Osteoblast (primary cell): ENCODE measurements around the gene SLX9. TPM values are rescaled to one million over a fixed set of nuclear protein-coding genes. Genes with fewer than 3 reads are reported as not detected.

Experiments used
- DNase-seq: peaks from one replicate; pipeline ENCODE4 v3.0.0; 2011; ENCODE audit warnings: low spot score, mixed read lengths; ENCODE audit not compliant: insufficient read length; ENCODE audit errors: missing footprints
- H2AFZ ChIP-seq: 2 replicates; pipeline ENCODE4 v1.6.0; 2011; ENCODE audit warnings: mild to moderate bottlenecking, low read length
- H3K27ac ChIP-seq: 2 replicates; pipeline ENCODE4 v1.5.1; 2011; ENCODE audit warnings: mild to moderate bottlenecking, low read depth, low read length, moderate library complexity
- H3K27me3 ChIP-seq: 2 replicates; pipeline ENCODE4 v1.6.0; 2012; ENCODE audit warnings: mild to moderate bottlenecking, control low read depth, inconsistent platforms, low read length, moderate library complexity; ENCODE audit not compliant: insufficient read depth
- H3K36me3 ChIP-seq: 2 replicates; pipeline ENCODE4 v1.5.1; 2011; ENCODE audit warnings: mild to moderate bottlenecking, low read length, control low read depth, moderate library complexity; ENCODE audit not compliant: insufficient read depth
- H3K4me1 ChIP-seq: 2 replicates; pipeline ENCODE4 v1.5.1; 2011; ENCODE audit warnings: mild to moderate bottlenecking, low read length, control low read depth, moderate library complexity; ENCODE audit not compliant: insufficient read depth
- H3K4me2 ChIP-seq: 2 replicates; pipeline ENCODE4 v1.6.0; 2011; ENCODE audit warnings: mild to moderate bottlenecking, low read length; ENCODE audit not compliant: insufficient read depth
- H3K4me3 ChIP-seq: fragments of 200-600 bp; sonication (generic); 3 replicates; pipeline ENCODE4 v1.5.1; 2012; ENCODE audit warnings: mild to moderate bottlenecking, low read length, inconsistent platforms; ENCODE audit not compliant: insufficient read depth
- H3K79me2 ChIP-seq: 2 replicates; pipeline ENCODE4 v1.6.0; 2012; ENCODE audit warnings: mild to moderate bottlenecking, low read length, control low read depth, inconsistent platforms; ENCODE audit not compliant: insufficient read depth
- H3K9me3 ChIP-seq: 2 replicates; pipeline ENCODE4 v1.5.1; 2011; ENCODE audit warnings: low read depth, low read length, control low read depth
- H4K20me1 ChIP-seq: 2 replicates; pipeline ENCODE4 v1.6.0; 2012; ENCODE audit warnings: mild to moderate bottlenecking, low read length, control low read depth; ENCODE audit not compliant: insufficient read depth
- CTCF ChIP-seq: IDR thresholded peaks from 2 replicates; pipeline ENCODE4 v1.5.1; 2011; ENCODE audit warnings: mild to moderate bottlenecking, low read depth, low read length, moderate library complexity; ENCODE audit errors: extremely low read depth
- total RNA-seq: library from RNA; depleted of rRNA; stranded (reverse); fragments of >200 nt; gene quantifications from 2 replicates; pipeline ENCODE4 v1.2.3, GENCODE V29; 2012

SLX9 gene
- total RNA-seq, 1 donor: 9.4 TPM

- no peak overlapping the region for H3K27ac ChIP-seq
- H3K9me3 ChIP-seq: no peaks in the 10 kb centered on the region
- no peaks in the 10 kb centered on the region for H4K20me1 ChIP-seq
- peak; percentile 54 for DNase-seq
- no peak overlapping the region for H3K4me3 ChIP-seq
- no peaks in the 10 kb centered on the region for H3K79me2 ChIP-seq
- no peaks in the 10 kb centered on the region for H3K36me3 ChIP-seq
- H3K4me2 ChIP-seq: no peak overlapping the region
- no peak for TF ChIP-seq CTCF
- no peak overlapping the region for H2AFZ ChIP-seq
- H3K27me3 ChIP-seq: no peaks in the 10 kb centered on the region
- H3K4me1 ChIP-seq: no peaks in the 10 kb centered on the region
Measured at GRCh38 chr21:44900559-44901251, 39.1 kb upstream of the SLX9 start.

- DNase-seq: peak; percentile 57
- Histone ChIP-seq H3K4me1 (no peaks in the 10 kb centered on the region), H3K36me3 (no peaks in the 10 kb centered on the region), H3K4me3 (no peak overlapping the region), H3K79me2 (no peaks in the 10 kb centered on the region), H3K4me2 (no peak overlapping the region), H4K20me1 (no peaks in the 10 kb centered on the region), H2AFZ (no peak overlapping the region), H3K27me3 (no peaks in the 10 kb centered on the region), H3K27ac (no peak overlapping the region), H3K9me3 (no peaks in the 10 kb centered on the region)
- TF ChIP-seq CTCF: no peak
Measured at GRCh38 chr21:44901391-44902074, 38.3 kb upstream of the SLX9 start.

GRCh38 chr21:44902268-44903049 lies 37.4 kb upstream of the SLX9 start:
- no peaks in the 10 kb centered on the region for H3K27me3 ChIP-seq
- H3K79me2 ChIP-seq: no peaks in the 10 kb centered on the region
- no peak overlapping the region for H2AFZ ChIP-seq
- H3K4me1 ChIP-seq: peaks cover under 1% of the 10 kb centered on the region
- DNase-seq: peak; percentile 50
- H3K36me3 ChIP-seq: no peaks in the 10 kb centered on the region
- H3K9me3 ChIP-seq: no peaks in the 10 kb centered on the region
- H3K27ac ChIP-seq: no peak overlapping the region
- no peak overlapping the region for H3K4me3 ChIP-seq
- no peak for TF ChIP-seq CTCF
- H3K4me2 ChIP-seq: no peak overlapping the region
- no peaks in the 10 kb centered on the region for H4K20me1 ChIP-seq
